ENCODE results near the gene OR1N2. TPM values are rescaled to one million over a fixed set of nuclear protein-coding genes. Genes with fewer than 3 reads are reported as not detected.

The OR1N2 gene
- total RNA-seq = not detected in 2 replicates

GRCh38 chr9:122552812-122553211 is at the start of gene OR1N2:
Gene OR1N2, plus strand, starts transcription at chr9:122553112. Its CDS starts 100 bp downstream, at chr9:122553212.

GRCh38 chr9:122510502-122510901 is 42.4 kb upstream of the OR1N2 start, which contains the start of gene OR1J2:
Gene OR1J2, plus strand, starts transcription at chr9:122510802. Its CDS starts 0 bp downstream, at chr9:122510802.

GRCh38 chr9:122518841-122519240 is 34.1 kb upstream of the OR1N2 start, which contains the start of gene OR1J4:
Gene OR1J4, plus strand, starts transcription at chr9:122519141. Its CDS starts 0 bp downstream, at chr9:122519141.

GRCh38 chr9:122527193-122527592 is 25.7 kb upstream of the OR1N2 start, which contains the start of gene OR1N1:
Gene OR1N1, minus strand, starts transcription at chr9:122527293. Its CDS starts 0 bp downstream, at chr9:122527293.

GRCh38 chr9:122583284-122583683 is 30.4 kb downstream of the OR1N2 start, which contains the start of gene OR1L8:
Gene OR1L8, minus strand, starts transcription at chr9:122583384. Its CDS starts 14,907 bp downstream, at chr9:122568477.

Other genes with a start within 250 kb of the OR1N2 start
- 7.5 and 9.4 TPM in 2 replicates for gene PTGS1, start 182.1 kb upstream of the OR1N2 start, total RNA-seq
- not detected in 2 replicates for gene OR1J1, start 75.2 kb upstream of the OR1N2 start, total RNA-seq
- not detected in 2 replicates for gene OR1J2, start 42.3 kb upstream of the OR1N2 start, total RNA-seq
- gene OR1J4, start 34.0 kb upstream of the OR1N2 start, total RNA-seq = not detected in 2 replicates
- not detected in 2 replicates for gene OR1N1, start 25.8 kb upstream of the OR1N2 start, total RNA-seq
- gene OR1L8, start 30.3 kb downstream of the OR1N2 start, total RNA-seq = not detected in 2 replicates
- not detected in 2 replicates for gene OR1Q1, start 61.6 kb downstream of the OR1N2 start, total RNA-seq
- not detected in 2 replicates for gene OR1B1, start 104.5 kb downstream of the OR1N2 start, total RNA-seq
- not detected in 2 replicates for gene OR1L1, start 108.6 kb downstream of the OR1N2 start, total RNA-seq
- gene OR1L3, start 122.0 kb downstream of the OR1N2 start, total RNA-seq = not detected in 2 replicates
- not detected in 2 replicates for gene OR1L4, start 170.9 kb downstream of the OR1N2 start, total RNA-seq
- not detected in 2 replicates for gene OR1L6, start 189.2 kb downstream of the OR1N2 start, total RNA-seq
- gene OR5C1, start 235.8 kb downstream of the OR1N2 start, total RNA-seq = not detected in 2 replicates
- not detected in 2 replicates for gene OR1K1, start 247.0 kb downstream of the OR1N2 start, total RNA-seq